Caco-2 (cell line): ENCODE results near the gene APOA5. TPM values are rescaled to one million over a fixed set of nuclear protein-coding genes. Genes with fewer than 3 reads are reported as not detected.

ENCODE experiments used
- BruUV-seq: library from RNA; stranded (reverse); fragments of 400-500 nt; replicated peaks from 2 replicates; lab custom pipeline; 2021; lab: Mats Ljungman, UMichigan
- CTCF ChIA-PET: fragments of 300-600 bp; sonication (Branson Sonifier 250); formaldehyde crosslinking; loops from one replicate; lab custom pipeline; 2022; ENCODE audit warnings: antibody characterized with exemption; lab: Charles Lee
- POLR2A ChIA-PET: fragments of 300-600 bp; sonication (Branson Sonifier 250); formaldehyde crosslinking; loops from one replicate; lab custom pipeline; 2022; ENCODE audit warnings: antibody characterized with exemption; lab: Charles Lee
- DNase-seq, 2 experiments: peaks; one replicate each; pipeline versions ENCODE4 v3.0.0 to v3.0.0-alpha.2; 2020 to 2022
- H3K27me3 ChIP-seq: replicated peaks from 2 replicates; pipeline ENCODE4 v1.6.0; 2011; ENCODE audit warnings: low read length; ENCODE audit not compliant: control insufficient read depth, insufficient read depth
- H3K36me3 ChIP-seq: 2 replicates; pipeline ENCODE4 v1.5.1; 2011; ENCODE audit warnings: low read length; ENCODE audit not compliant: control insufficient read depth, insufficient read depth
- H3K4me1 ChIP-seq: fragments of 250-450 bp; sonication (Bioruptor Pico); 2 replicates; pipeline ENCODE4 v1.5.1; 2020; ENCODE audit warnings: mild to moderate bottlenecking
- H3K4me3 ChIP-seq: 2 replicates; pipeline ENCODE4 v1.5.1; 2011; ENCODE audit warnings: low read depth, mild to moderate bottlenecking, control low read depth, low read length
- H3K9me3 ChIP-seq: fragments of 250-450 bp; sonication (Bioruptor Pico); 2 replicates; pipeline ENCODE4 v1.5.1; 2020; ENCODE audit warnings: mild to moderate bottlenecking, moderate library complexity
- H3K27ac Mint-ChIP-seq: one replicate; pipeline ENCODE4 v1.8.0; 2022; ENCODE audit warnings: mixed read lengths; ENCODE audit not compliant: unreplicated experiment
- H3K27me3 Mint-ChIP-seq: one replicate; pipeline ENCODE4 v1.8.0; 2022; ENCODE audit warnings: mixed read lengths; ENCODE audit not compliant: insufficient read depth, unreplicated experiment
- H3K36me3 Mint-ChIP-seq: one replicate; pipeline ENCODE4 v1.8.0; 2022; ENCODE audit warnings: mild to moderate bottlenecking, mixed read lengths; ENCODE audit not compliant: insufficient read depth, unreplicated experiment
- H3K4me1 Mint-ChIP-seq: one replicate; pipeline ENCODE4 v1.8.0; 2022; ENCODE audit warnings: low read depth, mixed read lengths; ENCODE audit not compliant: unreplicated experiment
- H3K4me3 Mint-ChIP-seq: one replicate; pipeline ENCODE4 v1.8.0; 2022; ENCODE audit warnings: mild to moderate bottlenecking, moderate library complexity, mixed read lengths; ENCODE audit not compliant: unreplicated experiment
- H3K9me3 Mint-ChIP-seq: one replicate; pipeline ENCODE4 v1.8.0; 2022; ENCODE audit warnings: mixed read lengths; ENCODE audit not compliant: unreplicated experiment
- CTCF ChIP-seq, 2 experiments: fragments of 200-600 bp in 1 of 2; IDR thresholded peaks; 1 replicate in 1 of 2; 2 replicates in 1 of 2; pipeline versions ENCODE4 v1.5.1 to v1.8.0; 2011 to 2022; ENCODE audit warnings: antibody characterized with exemption in 1 of 2, control low read depth in 1 of 2, inconsistent platforms in 1 of 2, low read depth in 1 of 2, low read length in 1 of 2, mild to moderate bottlenecking in 1 of 2, moderate library complexity in 1 of 2; ENCODE audit not compliant: insufficient read depth in 1 of 2, severe bottlenecking in 1 of 2, unreplicated experiment in 1 of 2
- intact Hi-C: fragments of 100-400 bp; cut with micrococcal nuclease; formaldehyde crosslinking; loops from one replicate; pipeline ENCODE4 v1.10.0; 2022; ENCODE audit not compliant: unreplicated experiment
- total RNA-seq: library from RNA; stranded (reverse); gene quantifications from 2 replicates; pipeline ENCODE4 v1.2.3, GENCODE V29; 2022

APOA5 gene
- total RNA-seq, 1 experiment from 2014 or later, result 2.5 TPM

- Histone ChIP-seq H3K27me3 (no peaks in the 10 kb centered on the region), H3K4me3 (no peak overlapping the region), H3K36me3 (no peaks in the 10 kb centered on the region), H3K4me1 (peaks cover 54% of the 10 kb centered on the region), H3K9me3 (no peaks in the 10 kb centered on the region; the same call in 1 of the 2 replicates)
- ChIA-PET CTCF (interaction anchor here (1.5 kb wide), 1 partner anchor 12 kb away, joined by 7 read pairs; no protein-coding TSS in a partner anchor), POLR2A (no interaction called here)
- H3K9me3 Mint-ChIP-seq, result peaks cover 12% of the 10 kb centered on the region
- peaks cover 6% of the 10 kb centered on the region for H3K36me3 Mint-ChIP-seq
- intact Hi-C loops, result no loop called here
- H3K27me3 Mint-ChIP-seq, result no peaks in the 10 kb centered on the region
- DNase-seq, result no peak
- BruUV-seq, result no TSS peak
- H3K4me3 Mint-ChIP-seq, result no peak overlapping the region
- TF ChIP-seq CTCF (IDR thresholded peaks at IDR 0.05; ENCODE audit: insufficient read depth in 1 of 2, low read depth in 1 of 2, low read length in 1 of 2, severe bottlenecking in 1 of 2, unreplicated experiment in 1 of 2), result no peak
- H3K27ac Mint-ChIP-seq, result peak overlapping the region; percentile 71
- peaks cover 47% of the 10 kb centered on the region for H3K4me1 Mint-ChIP-seq
Observed at GRCh38 chr11:116814502-116814901, 22.8 kb upstream of the APOA5 start.

- H3K4me3 Mint-ChIP-seq, result no peak overlapping the region
- intact Hi-C loops, result no loop called here
- Histone ChIP-seq H3K9me3 (no peaks in the 10 kb centered on the region; the same call in 1 of the 2 replicates), H3K36me3 (no peaks in the 10 kb centered on the region), H3K4me1 (peaks cover 60% of the 10 kb centered on the region), H3K27me3 (no peaks in the 10 kb centered on the region), H3K4me3 (no peak overlapping the region)
- peaks cover 51% of the 10 kb centered on the region for H3K4me1 Mint-ChIP-seq
- H3K36me3 Mint-ChIP-seq, result peaks cover 9% of the 10 kb centered on the region
- no peaks in the 10 kb centered on the region for H3K27me3 Mint-ChIP-seq
- ChIA-PET POLR2A (interaction anchor here (0.8 to 1.1 kb wide), 3 partner anchors 13 to 41 kb away, joined by 3 to 7 read pairs (median 4); partner anchors contain the start of genes BUD13 and ZPR1), CTCF (interaction anchor here (0.9 to 1.5 kb wide), 6 partner anchors 13 to 501 kb away, joined by 3 to 7 read pairs (median 4); partner anchors contain the start of genes BACE1, SIK3 and ZPR1)
- peak; percentile 54 to 71 for DNase-seq
- no TSS peak for BruUV-seq
- H3K27ac Mint-ChIP-seq, result peak overlapping the region; percentile 71
- no peak for TF ChIP-seq CTCF (IDR thresholded peaks at IDR 0.05; ENCODE audit: insufficient read depth in 1 of 2, low read depth in 1 of 2, low read length in 1 of 2, severe bottlenecking in 1 of 2, unreplicated experiment in 1 of 2)
- H3K9me3 Mint-ChIP-seq, result peaks cover 12% of the 10 kb centered on the region
Observed at GRCh38 chr11:116813781-116814471, 22.2 kb upstream of the APOA5 start.

GRCh38 chr11:116813170-116813569 is 21.5 kb upstream of the APOA5 start:
- no peak overlapping the region for H3K4me3 ChIP-seq
- Mint-ChIP-seq H3K9me3 (peaks cover 12% of the 10 kb centered on the region), H3K27me3 (no peaks in the 10 kb centered on the region), H3K4me3 (no peak overlapping the region), H3K4me1 (peaks cover 59% of the 10 kb centered on the region), H3K36me3 (peaks cover 17% of the 10 kb centered on the region), H3K27ac (peak overlapping the region; percentile 71)
- CTCF ChIA-PET, result interaction anchor here (0.9 to 1.5 kb wide), 6 partner anchors 14 to 502 kb away, joined by 3 to 7 read pairs (median 4); partner anchors contain the start of genes BACE1, SIK3 and ZPR1
- peaks cover 65% of the 10 kb centered on the region for H3K4me1 ChIP-seq
- H3K27me3 ChIP-seq, result no peaks in the 10 kb centered on the region
- no TSS peak for BruUV-seq
- no peak for TF ChIP-seq CTCF (IDR thresholded peaks at IDR 0.05; ENCODE audit: insufficient read depth in 1 of 2, low read depth in 1 of 2, low read length in 1 of 2, severe bottlenecking in 1 of 2, unreplicated experiment in 1 of 2)
- POLR2A ChIA-PET, result interaction anchor here (0.8 to 1.1 kb wide), 3 partner anchors 14 to 40 kb away, joined by 3 to 7 read pairs (median 4); partner anchors contain the start of genes BUD13 and ZPR1
- no peaks in the 10 kb centered on the region for H3K36me3 ChIP-seq
- no peaks in the 10 kb centered on the region; the same call in 1 of the 2 replicates for H3K9me3 ChIP-seq
- no peak for DNase-seq
- intact Hi-C loops, result no loop called here
